Retinal pigment epithelial cell (primary cell): ENCODE results near the gene APOBEC3G.

Experiments
- DNase-seq: peaks from one replicate; pipeline ENCODE4 v3.0.0-alpha.2; 2010; ENCODE audit warnings: low read depth
- H3K4me3 ChIP-seq: 2 replicates; pipeline ENCODE4 v1.5.1; 2011; ENCODE audit warnings: mild to moderate bottlenecking, low read length, control low read depth, moderate library complexity
- TF ChIP-seq, protein P1 (sequence below): conservative IDR thresholded peaks from 2 replicates; pipeline ENCODE4 v1.5.1; 2011; ENCODE audit warnings: low read depth, low read length, control low read depth, inconsistent platforms

Gene APOBEC3G

DNA sequence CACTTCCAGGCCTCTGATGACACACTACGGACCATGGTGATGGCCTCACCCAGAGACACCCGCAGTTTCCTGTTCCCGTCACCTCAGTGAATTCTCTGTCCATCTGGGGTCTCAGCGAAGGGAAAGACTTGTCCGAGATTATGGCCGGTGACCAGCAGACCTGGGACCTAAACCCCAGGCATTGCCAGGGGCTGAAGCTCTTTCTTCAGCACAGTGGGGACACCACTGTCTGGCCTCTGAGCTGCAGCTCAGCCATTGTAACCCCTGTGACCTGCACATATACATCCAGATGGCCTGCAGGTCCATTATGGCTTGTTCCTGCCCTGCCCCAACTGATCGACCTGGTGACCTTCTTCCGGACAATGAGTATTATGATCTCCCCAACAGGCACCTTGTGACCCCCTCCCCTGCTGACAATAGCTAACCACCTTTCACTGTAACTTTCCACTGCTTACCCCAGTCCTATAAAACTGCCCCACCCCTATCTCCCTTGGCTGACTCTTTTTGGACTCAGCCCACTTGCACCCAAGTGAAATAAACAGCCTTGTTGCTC, 53.2 kb downstream of the APOBEC3G start:
- DNase-seq, result no peak
- TF ChIP-seq, protein P1, sequence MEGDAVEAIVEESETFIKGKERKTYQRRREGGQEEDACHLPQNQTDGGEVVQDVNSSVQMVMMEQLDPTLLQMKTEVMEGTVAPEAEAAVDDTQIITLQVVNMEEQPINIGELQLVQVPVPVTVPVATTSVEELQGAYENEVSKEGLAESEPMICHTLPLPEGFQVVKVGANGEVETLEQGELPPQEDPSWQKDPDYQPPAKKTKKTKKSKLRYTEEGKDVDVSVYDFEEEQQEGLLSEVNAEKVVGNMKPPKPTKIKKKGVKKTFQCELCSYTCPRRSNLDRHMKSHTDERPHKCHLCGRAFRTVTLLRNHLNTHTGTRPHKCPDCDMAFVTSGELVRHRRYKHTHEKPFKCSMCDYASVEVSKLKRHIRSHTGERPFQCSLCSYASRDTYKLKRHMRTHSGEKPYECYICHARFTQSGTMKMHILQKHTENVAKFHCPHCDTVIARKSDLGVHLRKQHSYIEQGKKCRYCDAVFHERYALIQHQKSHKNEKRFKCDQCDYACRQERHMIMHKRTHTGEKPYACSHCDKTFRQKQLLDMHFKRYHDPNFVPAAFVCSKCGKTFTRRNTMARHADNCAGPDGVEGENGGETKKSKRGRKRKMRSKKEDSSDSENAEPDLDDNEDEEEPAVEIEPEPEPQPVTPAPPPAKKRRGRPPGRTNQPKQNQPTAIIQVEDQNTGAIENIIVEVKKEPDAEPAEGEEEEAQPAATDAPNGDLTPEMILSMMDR, result no peak
- no peak overlapping the region for H3K4me3 ChIP-seq

DNA sequence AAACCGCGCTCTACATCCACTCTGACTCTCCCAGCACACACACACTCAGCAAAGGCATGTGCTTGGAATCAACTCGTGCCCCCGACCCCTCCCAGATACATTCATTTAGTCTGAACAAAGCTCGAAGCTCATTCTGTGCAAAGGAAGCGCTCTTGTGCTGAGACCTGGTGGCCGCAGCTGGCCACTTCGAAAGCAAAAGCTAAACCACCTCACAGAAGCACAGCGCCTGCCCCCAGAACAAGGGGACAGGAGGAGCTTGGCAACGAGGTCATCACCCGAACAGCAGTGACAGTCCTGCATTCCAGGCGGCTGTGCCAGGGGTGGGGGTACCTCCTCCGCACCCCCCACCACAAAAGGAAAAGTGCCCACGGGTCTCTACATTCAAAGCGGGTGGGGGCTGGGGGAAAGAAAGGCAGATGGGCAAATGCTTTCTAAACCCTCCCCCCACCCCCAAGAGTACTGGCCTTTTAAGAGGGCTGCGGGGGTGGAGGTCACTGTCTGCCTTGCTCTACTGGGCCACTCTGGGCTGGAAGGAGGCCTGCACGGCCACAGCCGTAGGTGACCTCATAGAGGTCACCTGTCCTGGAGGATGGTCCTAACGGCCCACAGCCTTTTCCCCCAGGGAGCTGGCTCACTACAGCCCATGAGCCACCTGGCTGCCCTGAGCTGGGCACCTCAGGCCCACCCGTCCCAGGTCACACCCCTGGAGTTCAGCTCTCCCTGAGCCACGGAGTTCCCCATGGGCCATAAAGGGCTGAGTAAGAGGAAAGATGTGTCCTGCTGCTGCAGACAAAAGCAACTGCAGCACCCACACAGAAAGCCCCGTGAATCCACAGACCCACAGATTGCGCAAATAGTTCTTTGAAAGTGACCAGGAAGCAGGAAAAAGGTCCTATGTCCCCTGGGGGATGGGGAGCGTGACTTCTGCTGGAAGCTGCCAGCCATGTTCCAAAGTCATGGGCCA, 54.1 kb downstream of the APOBEC3G start:
- no peak for DNase-seq
- H3K4me3 ChIP-seq, result no peak overlapping the region
- TF ChIP-seq, protein P1, result no peak

DNA sequence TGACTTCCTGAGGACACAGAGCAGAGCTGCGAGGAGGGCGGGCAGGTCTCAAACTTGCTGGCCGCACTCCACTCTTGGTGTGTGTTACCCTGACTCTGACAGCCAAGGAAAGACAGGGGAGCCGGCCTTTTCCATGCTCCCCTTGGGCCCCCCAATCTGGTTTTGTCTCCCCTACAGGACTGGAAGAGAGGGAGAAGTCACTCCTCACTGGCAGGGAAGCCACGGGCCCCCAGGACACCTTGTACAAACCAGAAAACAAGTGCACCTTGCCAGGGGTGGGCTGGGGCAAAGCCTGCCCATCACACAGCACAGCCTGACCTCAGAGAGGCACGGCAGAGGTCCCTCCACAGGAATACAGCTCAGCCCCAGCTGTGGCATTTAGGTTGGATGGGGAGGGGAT, 55.2 kb downstream of the APOBEC3G start:
- TF ChIP-seq, protein P1, result no peak
- no peak for DNase-seq
- no peak overlapping the region for H3K4me3 ChIP-seq

DNA sequence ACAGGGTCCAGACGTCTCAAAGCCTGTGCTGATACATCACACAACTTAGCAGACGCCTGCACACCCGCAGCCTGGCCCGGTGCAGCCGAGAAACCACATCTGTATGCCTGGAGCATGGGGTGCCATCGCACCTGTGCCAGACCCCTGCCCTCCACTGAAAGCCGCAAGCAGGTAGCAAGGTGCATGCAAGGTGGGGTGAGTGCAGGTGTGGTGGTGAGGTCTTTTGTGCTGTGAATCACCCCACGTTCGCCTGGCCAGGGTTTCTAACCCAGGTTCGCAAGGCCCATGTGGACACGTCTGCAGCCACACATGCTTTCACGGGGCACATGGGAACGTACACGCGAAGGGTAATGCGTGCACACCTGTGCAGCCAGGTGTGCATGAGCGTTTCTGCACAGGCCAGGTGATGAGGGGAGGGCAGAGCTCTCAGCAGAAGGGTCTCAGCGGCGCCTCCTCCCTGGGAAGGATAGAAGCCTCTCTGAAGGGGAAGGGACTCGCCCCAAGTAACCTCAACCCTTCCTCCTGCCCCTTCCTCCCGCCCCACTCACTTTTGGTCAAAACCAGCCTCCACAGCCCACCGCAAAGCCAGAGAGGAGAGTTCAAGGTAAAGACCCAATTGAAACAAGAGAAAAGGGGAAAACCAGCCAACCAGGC, 55.9 kb downstream of the APOBEC3G start:
- no peak for DNase-seq
- H3K4me3 ChIP-seq, result no peak overlapping the region
- TF ChIP-seq, protein P1, result no peak

DNA sequence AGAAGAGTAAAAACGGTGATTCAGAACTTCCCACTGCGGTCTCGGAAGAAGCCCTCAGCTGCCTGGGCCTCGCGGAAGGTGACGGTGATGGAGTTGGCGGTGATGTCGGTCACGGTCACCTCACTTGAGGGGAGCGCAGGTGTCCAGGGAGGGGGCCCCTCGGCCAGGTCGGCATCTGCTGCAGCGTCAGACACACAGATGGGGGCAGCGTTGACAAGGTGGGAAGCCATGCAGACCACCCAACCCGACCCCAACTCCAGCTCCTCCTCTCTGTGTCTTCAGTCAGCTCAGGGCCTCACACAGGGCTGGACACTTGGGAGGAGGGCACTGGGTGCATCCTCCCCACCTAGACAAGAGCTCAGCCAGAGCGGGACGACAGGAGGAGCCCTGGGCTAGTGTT, 56.8 kb downstream of the APOBEC3G start:
- TF ChIP-seq, protein P1, result no peak
- no peak overlapping the region for H3K4me3 ChIP-seq
- DNase-seq, result no peak

DNA sequence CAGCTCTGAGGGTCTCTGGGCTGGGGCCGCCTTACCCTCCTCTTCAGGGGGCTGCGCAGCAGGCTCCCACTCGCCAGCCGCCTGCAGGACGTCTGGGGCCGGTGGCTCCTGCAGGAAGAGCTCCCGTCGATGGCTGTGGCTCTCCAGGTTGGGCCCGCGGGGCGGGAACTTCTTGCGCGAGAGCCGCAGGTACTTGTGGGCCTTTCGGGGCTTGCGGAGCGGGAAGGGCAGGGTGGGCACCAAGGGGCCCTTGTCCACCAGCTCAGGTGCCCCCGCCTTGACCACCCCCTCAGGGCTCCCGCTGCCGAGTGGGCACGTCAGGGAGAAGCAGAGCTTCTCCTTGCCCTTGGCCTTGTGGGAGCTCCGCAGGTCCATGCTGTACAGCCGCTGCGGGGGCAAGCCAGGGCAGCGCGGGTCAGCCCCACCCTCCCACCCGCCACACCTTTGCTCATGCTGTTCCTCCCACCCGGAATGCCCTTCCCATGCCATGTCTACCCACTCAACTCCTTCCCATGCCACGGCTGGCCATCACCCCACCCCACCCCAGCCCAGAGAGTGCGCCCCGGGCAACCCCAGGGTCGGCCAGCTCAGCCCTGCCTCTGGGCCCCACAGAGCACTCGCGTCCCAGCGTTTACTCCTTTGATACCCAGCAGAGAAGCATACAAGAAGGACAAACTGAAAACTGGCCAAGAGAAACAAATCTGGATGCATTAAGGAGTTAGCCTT, 57.5 kb downstream of the APOBEC3G start:
- TF ChIP-seq, protein P1, result no peak
- no peak for DNase-seq
- H3K4me3 ChIP-seq, result no peak overlapping the region
